ENCODE measurements around the gene SLC22A1. TPM values are rescaled to one million over a fixed set of nuclear protein-coding genes. Genes with fewer than 3 reads are reported as not detected.
A peak's percentile ranks its signal among the peaks of the same experiment; 100 is the strongest.

The SLC22A1 gene
- total and polyA plus RNA-seq, 11 donors, result 0.10 to 1.4 (median 0.32) TPM; not detected in 4

GRCh38 chr6:160117137-160117536 lies 4.5 kb upstream of the SLC22A1 start:
- TF ChIP-seq CTCF (IDR thresholded peaks at IDR 0.05) (no peak), POLR2A (IDR thresholded peaks at IDR 0.05) (no peak)
- 97 to 100% (median 99%) methylated on average over 3 to 6 of the region's 6 CpGs for WGBS, 4 donors
- peaks cover 0 to 5% (median 0%) of the 10 kb centered on the region in 12 donors for H3K9me3 ChIP-seq
- no peaks in the 10 kb centered on the region for H3K27me3 ChIP-seq
- H3K36me3 ChIP-seq, result peaks cover 0 to 4% (median 0%) of the 10 kb centered on the region in 9 donors
- intact Hi-C loops (cut with DNase I), result no loop called here
- no peak for ATAC-seq
- no peak overlapping the region for H3K4me3 ChIP-seq
- no peak for DNase-seq
- H3K27ac ChIP-seq, result no peak overlapping the region
- H3K4me1 ChIP-seq, result no peaks in the 10 kb centered on the region

- intact Hi-C loops (cut with DNase I), result no loop called here
- H3K27me3 ChIP-seq, result no peaks in the 10 kb centered on the region
- TF ChIP-seq POLR2A (IDR thresholded peaks at IDR 0.05), result no peak
- TF ChIP-seq CTCF (IDR thresholded peaks at IDR 0.05), result no peak
- ATAC-seq (no peak), DNase-seq (no peak)
- peaks cover 0 to 4% (median 0%) of the 10 kb centered on the region in 9 donors for H3K36me3 ChIP-seq
- H3K4me1 ChIP-seq, result no peaks in the 10 kb centered on the region
- no peak overlapping the region for H3K4me3 ChIP-seq
- 80 to 89% (median 84%) methylated on average over 4 to 5 of the region's 5 CpGs for WGBS, 4 donors
- H3K27ac ChIP-seq, result no peak overlapping the region
- H3K9me3 ChIP-seq, result peaks cover 0 to 5% (median 0%) of the 10 kb centered on the region in 12 donors
These were observed 2.9 kb upstream of the SLC22A1 start for GRCh38 chr6:160118620-160119229.

DNA sequence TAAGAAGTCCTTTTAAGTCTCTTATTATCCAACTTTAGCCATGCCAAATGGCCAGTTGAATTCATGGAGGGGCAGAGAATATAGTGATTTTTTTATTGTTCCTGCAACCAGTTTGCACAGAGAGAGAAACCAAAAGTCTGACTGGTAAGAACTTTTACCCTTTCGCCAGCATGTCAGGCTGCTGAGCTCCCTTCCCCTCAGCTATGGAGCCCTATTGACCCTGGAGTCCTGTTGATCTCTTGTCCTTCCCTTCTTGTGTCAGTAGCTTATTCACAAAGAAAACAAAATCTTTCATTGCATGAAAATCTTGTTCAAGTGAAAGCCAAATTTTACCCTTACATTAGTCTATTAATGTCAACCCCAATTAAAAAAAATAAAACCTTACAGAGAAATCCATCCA lies 1.5 kb upstream of the SLC22A1 start:
- no peak overlapping the region for H3K4me3 ChIP-seq
- 85 to 90% (median 86%) methylated on average over 1 of the region's 1 CpG for WGBS, 4 donors
- peaks cover 0 to 4% (median 0%) of the 10 kb centered on the region in 9 donors for H3K36me3 ChIP-seq
- TF ChIP-seq POLR2A (IDR thresholded peaks at IDR 0.05) (no peak), CTCF (IDR thresholded peaks at IDR 0.05) (no peak)
- intact Hi-C loops (cut with DNase I), result no loop called here
- no peaks in the 10 kb centered on the region for H3K27me3 ChIP-seq
- DNase-seq (no peak), ATAC-seq (no peak)
- peaks cover 0 to 5% (median 0%) of the 10 kb centered on the region in 12 donors for H3K9me3 ChIP-seq
- H3K27ac ChIP-seq, result no peak overlapping the region
- H3K4me1 ChIP-seq, result no peaks in the 10 kb centered on the region

GRCh38 chr6:160121981-160122380 lies 366 bp downstream of the SLC22A1 start:
- no peaks in the 10 kb centered on the region for H3K27me3 ChIP-seq
- H3K27ac ChIP-seq, result no peak overlapping the region
- H3K4me3 ChIP-seq, result no peak overlapping the region
- DNase-seq (no peak), ATAC-seq (peak in 1 of 4 donors; percentile 26)
- no peaks in the 10 kb centered on the region for H3K4me1 ChIP-seq
- peaks cover 0 to 4% (median 0%) of the 10 kb centered on the region in 9 donors for H3K36me3 ChIP-seq
- H3K9me3 ChIP-seq, result peaks cover 0 to 5% (median 0%) of the 10 kb centered on the region in 12 donors
- WGBS, 4 donors, result 94 to 100% (median 97%) methylated on average over 5 to 14 of the region's 14 CpGs
- intact Hi-C loops (cut with DNase I), result no loop called here
- TF ChIP-seq CTCF (IDR thresholded peaks at IDR 0.05), result no peak
- TF ChIP-seq POLR2A (IDR thresholded peaks at IDR 0.05), result no peak
